Measurements from ENCODE around the gene ADAMTSL2. TPM values are rescaled to one million over a fixed set of nuclear protein-coding genes. Genes with fewer than 3 reads are reported as not detected.

The ADAMTSL2 gene
- polyA plus RNA-seq, 1 donor (not counting 4 experiments of a cell fraction or from before 2014, with no cell fraction given) = not detected

GRCh38 chr9:133525677-133526076, 8.8 kb upstream of the ADAMTSL2 start:
- Histone ChIP-seq H3K27ac (ENCODE audit: control insufficient read depth, insufficient read depth, low read length) (no peak overlapping the region), H3K9me1 (ENCODE audit: control insufficient read depth, extremely low read depth, insufficient read depth, low read length) (no peaks in the 10 kb centered on the region), H4K20me1 (ENCODE audit: control insufficient read depth, extremely low read depth, insufficient read depth, low read length) (no peaks in the 10 kb centered on the region), H3K4me3 (ENCODE audit: control insufficient read depth in 2 of 3, extremely low read depth in 1 of 3, insufficient read depth in 2 of 3, low read depth in 1 of 3, low read length in 3 of 3) (no peak overlapping the region), H3K4me2 (ENCODE audit: control insufficient read depth, extremely low read depth, insufficient read depth, low read depth, low read length) (no peak overlapping the region), H3K79me2 (ENCODE audit: control insufficient read depth, insufficient read depth, low read length) (no peaks in the 10 kb centered on the region), H3K27me3 (ENCODE audit: control insufficient read depth, extremely low read depth, insufficient read depth, low read length) (peaks cover 66% of the 10 kb centered on the region), H3K9me3 (ENCODE audit: control insufficient read depth, low read depth, low read length) (no peaks in the 10 kb centered on the region), H2AFZ (ENCODE audit: control insufficient read depth, low read length) (no peak overlapping the region), H3K9ac (ENCODE audit: control insufficient read depth, extremely low read depth, insufficient read depth, low read length) (no peak overlapping the region), H3K36me3 (ENCODE audit: control insufficient read depth in 2 of 2, extremely low read depth in 1 of 2, insufficient read depth in 2 of 2, low read length in 2 of 2) (no peaks in the 10 kb centered on the region), H3K4me1 (ENCODE audit: control insufficient read depth, extremely low read depth, insufficient read depth, low read length) (no peaks in the 10 kb centered on the region)
- TF ChIP-seq CTCF (optimal IDR thresholded peaks at IDR 0.05 in 1 of 3, IDR thresholded peaks at IDR 0.05 in 1 of 3, conservative IDR thresholded peaks at IDR 0.05 in 1 of 3; ENCODE audit: extremely low read depth in 1 of 3, insufficient read depth in 2 of 3, low read length in 3 of 3) = no peak
- TF ChIP-seq EZH2 (IDR thresholded peaks at IDR 0.05; ENCODE audit: low read length) = no peak
- dilution Hi-C loops (cut with MboI; ENCODE audit: extremely low pct_ligation_motif_present, low sequenced_read_pairs) = no loop called here
- no peak for FAIRE-seq
- no peak for DNase-seq (ENCODE audit: low read depth, low spot score)

DNA sequence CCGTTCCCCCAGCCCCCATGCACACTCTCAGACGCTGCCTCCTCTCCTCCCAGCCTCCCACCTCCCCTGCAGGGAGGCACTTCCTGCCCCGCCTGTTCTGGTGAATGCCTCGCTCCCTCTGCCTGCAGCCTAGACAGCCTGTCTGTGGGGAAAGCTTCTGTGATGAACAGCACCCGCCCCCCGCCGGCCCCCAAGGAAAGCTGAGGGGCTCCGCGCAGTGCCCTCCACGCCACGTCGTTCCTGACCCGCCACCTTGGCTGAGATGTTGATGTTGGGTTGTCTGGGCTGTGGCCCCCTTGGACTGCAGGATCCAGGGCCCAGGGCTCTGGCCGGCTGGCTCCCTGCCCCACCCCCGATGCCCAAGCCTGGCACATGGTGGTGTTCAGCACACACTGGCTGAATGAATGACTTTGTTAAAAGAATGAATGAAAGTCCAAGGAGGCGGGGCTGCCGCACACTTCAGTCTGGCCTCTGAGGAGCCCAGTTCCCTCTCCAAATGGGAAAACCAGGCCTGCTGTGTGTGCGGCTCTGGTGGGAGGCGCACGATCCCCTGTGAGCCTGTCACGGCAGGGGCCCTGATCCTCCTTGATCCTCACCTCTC, 7.7 kb upstream of the ADAMTSL2 start:
- H4K20me1 ChIP-seq (ENCODE audit: control insufficient read depth, extremely low read depth, insufficient read depth, low read length) = no peaks in the 10 kb centered on the region
- no peaks in the 10 kb centered on the region for H3K79me2 ChIP-seq (ENCODE audit: control insufficient read depth, insufficient read depth, low read length)
- H3K4me2 ChIP-seq (ENCODE audit: control insufficient read depth, extremely low read depth, insufficient read depth, low read depth, low read length) = no peak overlapping the region
- no peaks in the 10 kb centered on the region for H3K9me3 ChIP-seq (ENCODE audit: control insufficient read depth, low read depth, low read length)
- FAIRE-seq (no peak), DNase-seq (ENCODE audit: low read depth, low spot score) (no peak)
- H3K27ac ChIP-seq (ENCODE audit: control insufficient read depth, insufficient read depth, low read length) = no peak overlapping the region
- H3K4me1 ChIP-seq (ENCODE audit: control insufficient read depth, extremely low read depth, insufficient read depth, low read length) = no peaks in the 10 kb centered on the region
- no peak overlapping the region for H2AFZ ChIP-seq (ENCODE audit: control insufficient read depth, low read length)
- H3K9ac ChIP-seq (ENCODE audit: control insufficient read depth, extremely low read depth, insufficient read depth, low read length) = no peak overlapping the region
- H3K4me3 ChIP-seq (ENCODE audit: control insufficient read depth in 2 of 3, extremely low read depth in 1 of 3, insufficient read depth in 2 of 3, low read depth in 1 of 3, low read length in 3 of 3) = no peak overlapping the region
- no peaks in the 10 kb centered on the region for H3K36me3 ChIP-seq (ENCODE audit: control insufficient read depth in 2 of 2, extremely low read depth in 1 of 2, insufficient read depth in 2 of 2, low read length in 2 of 2)
- no peaks in the 10 kb centered on the region for H3K9me1 ChIP-seq (ENCODE audit: control insufficient read depth, extremely low read depth, insufficient read depth, low read length)
- H3K27me3 ChIP-seq (ENCODE audit: control insufficient read depth, extremely low read depth, insufficient read depth, low read length) = peaks cover 65% of the 10 kb centered on the region
- no peak for TF ChIP-seq EZH2 (IDR thresholded peaks at IDR 0.05; ENCODE audit: low read length)
- TF ChIP-seq CTCF (optimal IDR thresholded peaks at IDR 0.05 in 1 of 3, IDR thresholded peaks at IDR 0.05 in 1 of 3, conservative IDR thresholded peaks at IDR 0.05 in 1 of 3; ENCODE audit: extremely low read depth in 1 of 3, insufficient read depth in 2 of 3, low read length in 3 of 3) = no peak
- dilution Hi-C loops (cut with MboI; ENCODE audit: extremely low pct_ligation_motif_present, low sequenced_read_pairs) = no loop called here
